GM12875 (cell line): ENCODE data around the gene CNTNAP5.

Experiments
- H3K4me3 ChIP-seq: one replicate; pipeline ENCODE4 v1.5.1; 2011; ENCODE audit warnings: low read depth, low read length, control low read depth
- TF ChIP-seq, protein P1 (sequence below): IDR thresholded peaks from 2 replicates; pipeline ENCODE4 v1.5.1; 2011; ENCODE audit warnings: low read depth, mild to moderate bottlenecking, control low read depth, inconsistent platforms, low read length, moderate library complexity, borderline replicate concordance; ENCODE audit not compliant: insufficient read depth

CNTNAP5 gene

DNA sequence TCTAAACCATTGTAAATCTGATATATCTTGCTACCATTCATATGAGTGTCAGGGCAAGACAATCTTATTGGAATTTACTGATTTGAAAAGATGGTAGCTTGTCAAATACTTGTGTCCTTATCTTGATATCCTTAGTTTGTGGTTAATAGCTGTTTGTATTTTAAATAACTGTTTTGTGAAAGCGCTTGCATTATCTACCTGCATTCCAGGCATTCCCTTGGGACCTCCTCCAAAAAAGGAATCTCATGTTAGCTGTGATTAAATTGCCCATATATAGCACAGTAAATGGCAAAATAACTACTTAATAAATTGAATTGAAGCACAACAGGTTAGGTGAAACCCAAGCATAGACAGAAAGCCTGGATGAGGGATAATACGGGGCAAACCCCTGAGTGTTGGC lies 13.9 kb downstream of the CNTNAP5 start:
- TF ChIP-seq, protein P1, sequence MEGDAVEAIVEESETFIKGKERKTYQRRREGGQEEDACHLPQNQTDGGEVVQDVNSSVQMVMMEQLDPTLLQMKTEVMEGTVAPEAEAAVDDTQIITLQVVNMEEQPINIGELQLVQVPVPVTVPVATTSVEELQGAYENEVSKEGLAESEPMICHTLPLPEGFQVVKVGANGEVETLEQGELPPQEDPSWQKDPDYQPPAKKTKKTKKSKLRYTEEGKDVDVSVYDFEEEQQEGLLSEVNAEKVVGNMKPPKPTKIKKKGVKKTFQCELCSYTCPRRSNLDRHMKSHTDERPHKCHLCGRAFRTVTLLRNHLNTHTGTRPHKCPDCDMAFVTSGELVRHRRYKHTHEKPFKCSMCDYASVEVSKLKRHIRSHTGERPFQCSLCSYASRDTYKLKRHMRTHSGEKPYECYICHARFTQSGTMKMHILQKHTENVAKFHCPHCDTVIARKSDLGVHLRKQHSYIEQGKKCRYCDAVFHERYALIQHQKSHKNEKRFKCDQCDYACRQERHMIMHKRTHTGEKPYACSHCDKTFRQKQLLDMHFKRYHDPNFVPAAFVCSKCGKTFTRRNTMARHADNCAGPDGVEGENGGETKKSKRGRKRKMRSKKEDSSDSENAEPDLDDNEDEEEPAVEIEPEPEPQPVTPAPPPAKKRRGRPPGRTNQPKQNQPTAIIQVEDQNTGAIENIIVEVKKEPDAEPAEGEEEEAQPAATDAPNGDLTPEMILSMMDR, result no peak
- no peak overlapping the region for H3K4me3 ChIP-seq

GRCh38 chr2:124039762-124040291 lies 14.7 kb downstream of the CNTNAP5 start:
- no peak overlapping the region for H3K4me3 ChIP-seq
- TF ChIP-seq, protein P1, result no peak

GRCh38 chr2:124045894-124046293 lies 20.8 kb downstream of the CNTNAP5 start:
- TF ChIP-seq, protein P1, result no peak
- no peak overlapping the region for H3K4me3 ChIP-seq

DNA sequence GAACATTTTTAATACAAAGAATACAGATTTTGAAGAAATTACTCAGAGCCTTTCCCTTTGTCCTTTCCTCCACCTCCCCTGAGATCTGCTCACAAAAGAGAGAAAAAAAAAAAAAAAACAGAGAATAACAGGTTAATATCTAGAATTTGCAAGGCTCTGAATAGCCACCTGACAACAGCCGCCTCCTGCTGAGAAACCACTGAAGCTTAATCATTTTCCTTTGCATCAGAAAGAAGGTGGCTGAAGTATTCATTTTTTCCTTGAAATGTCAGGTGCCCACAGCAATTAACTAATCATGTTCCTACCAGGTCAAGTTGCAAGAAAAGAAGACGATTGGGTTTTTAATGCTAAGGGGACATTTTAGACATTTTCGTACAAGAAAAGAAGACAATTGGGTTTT lies 21.2 kb downstream of the CNTNAP5 start:
- TF ChIP-seq, protein P1, result no peak
- H3K4me3 ChIP-seq, result no peak overlapping the region

DNA sequence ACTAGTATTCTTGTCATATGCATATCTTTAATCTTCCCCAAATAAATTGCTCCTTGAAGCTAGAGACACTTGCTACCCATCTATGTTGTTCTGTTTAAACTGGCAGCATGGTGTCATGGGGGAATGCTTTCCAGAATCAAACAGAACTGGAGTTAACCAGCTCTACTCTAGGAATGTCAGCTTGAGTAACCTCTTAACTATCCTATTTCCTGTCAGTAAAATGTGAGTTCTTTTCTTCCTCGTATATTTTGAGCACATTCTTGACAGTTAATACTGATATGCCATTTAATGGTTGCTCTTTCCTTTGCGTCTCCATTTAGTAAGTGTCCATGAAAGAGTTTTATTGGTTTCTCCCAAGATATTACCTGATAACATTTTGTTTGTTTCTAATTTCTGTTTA lies 23.0 kb downstream of the CNTNAP5 start:
- H3K4me3 ChIP-seq, result no peak overlapping the region
- TF ChIP-seq, protein P1, result no peak

GRCh38 chr2:124048664-124049063 lies 23.6 kb downstream of the CNTNAP5 start:
- TF ChIP-seq, protein P1, result no peak
- no peak overlapping the region for H3K4me3 ChIP-seq

DNA sequence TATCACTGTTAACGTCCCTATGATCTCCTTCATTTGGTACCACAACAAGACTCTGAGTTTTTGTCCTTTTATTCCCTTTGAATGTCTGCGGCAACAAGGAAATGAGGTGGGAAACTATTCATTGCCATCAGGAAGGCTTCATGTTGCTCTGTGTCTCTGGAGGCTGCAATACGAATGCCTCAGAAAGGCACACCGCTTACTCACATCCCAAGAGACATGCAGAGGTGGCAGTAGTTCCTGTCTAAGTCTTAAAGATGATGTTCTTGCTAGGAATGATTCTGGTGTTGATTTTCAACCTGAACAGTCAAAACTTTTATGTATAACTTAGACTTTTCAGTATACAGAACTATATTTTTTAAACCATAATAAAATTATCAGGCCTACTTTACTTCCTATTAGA lies 24.0 kb downstream of the CNTNAP5 start:
- TF ChIP-seq, protein P1, result no peak
- no peak overlapping the region for H3K4me3 ChIP-seq
